Stomach (tissue), 9 donors: ENCODE measurements around the gene RERE. TPM values are rescaled to one million over a fixed set of nuclear protein-coding genes. Genes with fewer than 3 reads are reported as not detected.

Source experiments
- DNase-seq, 2 donors: peaks; one replicate each; pipeline versions ENCODE4 v3.0.0 to v3.0.0-alpha.2; 2013 to 2019
- H3K27ac ChIP-seq, 5 donors: fragments of 200-600 bp in 4 of 5; sonication (generic) in 4 of 5; one replicate each; pipeline ENCODE4 v1.5.1; 2013 to 2019; ENCODE audit warnings: mild to moderate bottlenecking in 1 of 5, moderate library complexity in 1 of 5
- H3K27me3 ChIP-seq, 3 donors: fragments of 200-600 bp; sonication (generic); one replicate each; pipeline ENCODE4 v1.5.1; 2017 to 2019; ENCODE audit warnings: mixed run types in 1 of 3
- H3K36me3 ChIP-seq, 4 donors: fragments of 200-600 bp; sonication (generic); 1 replicate in 3 of 4; 2 replicates in 1 of 4; pipeline ENCODE4 v1.5.1; 2016 to 2019
- H3K4me1 ChIP-seq, 4 donors: fragments of 200-600 bp; sonication (generic); one replicate each; pipeline ENCODE4 v1.5.1; 2016 to 2019
- H3K4me3 ChIP-seq, 4 donors: fragments of 200-600 bp; sonication (generic) in 3 of 4; one replicate each; pipeline ENCODE4 v1.5.1; 2016 to 2019; ENCODE audit warnings: mild to moderate bottlenecking in 1 of 4
- H3K9me3 ChIP-seq, 4 donors: fragments of 200-600 bp; sonication (generic); one replicate each; pipeline ENCODE4 v1.5.1; 2016 to 2019
- EP300 ChIP-seq: sonication (generic); formaldehyde crosslinking; IDR thresholded peaks from one replicate; pipeline ENCODE4 v1.6.1; 2017; ENCODE audit warnings: antibody characterized with exemption
- POLR2A ChIP-seq, 4 donors: fragments of 450-650 bp; IDR thresholded peaks; one replicate each; pipeline ENCODE4 v1.6.1; 2016; ENCODE audit warnings: antibody characterized with exemption in 4 of 4, control low read depth in 2 of 4, mild to moderate bottlenecking in 1 of 4, moderate library complexity in 1 of 4
- POLR2AphosphoS5 ChIP-seq, 3 donors: sonication (generic); formaldehyde crosslinking; IDR thresholded peaks; one replicate each; pipeline ENCODE4 v1.6.1; 2016; ENCODE audit warnings: antibody characterized with exemption in 3 of 3
- WGBS, 5 donors: extraction: QIAGEN DNeasy Blood & Tissue Kit in 3 of 5; methylation state at CpG; one replicate each; pipeline versions ENCODE4 v1.1.5 to v1.1.7; 2013 to 2018; 5-methylcytosine and 5-hydroxymethylcytosine counted together
- intact Hi-C: fragments of 100-400 bp; cut with DNase I; formaldehyde crosslinking; loops from one replicate; pipeline ENCODE4 v1.15.1; 2023; ENCODE audit warnings: low total_unique reads
- polyA plus RNA-seq, 3 donors: library from polyadenylated mRNA; stranded (reverse); fragments of 200-250 nt; gene quantifications; one replicate each; pipeline ENCODE4 v1.2.3, GENCODE V29; 2013
- total RNA-seq, 5 donors: library from RNA; depleted of rRNA; stranded (reverse); fragments of >200 nt; gene quantifications; one replicate each; pipeline versions ENCODE4 v1.1.0 to v1.2.3, GENCODE V29; 2014 to 2016
- TF ChIP-seq, protein P1 (sequence below), 7 experiments: fragments of 450-650 bp in 4 of 7; fragments of 200-600 bp in 3 of 7; sonication (generic) in 3 of 7; IDR thresholded peaks; one replicate each; pipeline ENCODE4 v1.5.1; 2016 to 2019; ENCODE audit warnings: antibody characterized with exemption in 7 of 7, control low read depth in 2 of 7, mild to moderate bottlenecking in 1 of 7
- donor health status: healthy with polysubstance abuse.
- donor health status: Bipolar disorder and iron deficiency.
- donor health status: healthy.

Gene RERE
- total and polyA plus RNA-seq, 8 donors, result 15.6 to 198 (median 79.3) TPM

DNA sequence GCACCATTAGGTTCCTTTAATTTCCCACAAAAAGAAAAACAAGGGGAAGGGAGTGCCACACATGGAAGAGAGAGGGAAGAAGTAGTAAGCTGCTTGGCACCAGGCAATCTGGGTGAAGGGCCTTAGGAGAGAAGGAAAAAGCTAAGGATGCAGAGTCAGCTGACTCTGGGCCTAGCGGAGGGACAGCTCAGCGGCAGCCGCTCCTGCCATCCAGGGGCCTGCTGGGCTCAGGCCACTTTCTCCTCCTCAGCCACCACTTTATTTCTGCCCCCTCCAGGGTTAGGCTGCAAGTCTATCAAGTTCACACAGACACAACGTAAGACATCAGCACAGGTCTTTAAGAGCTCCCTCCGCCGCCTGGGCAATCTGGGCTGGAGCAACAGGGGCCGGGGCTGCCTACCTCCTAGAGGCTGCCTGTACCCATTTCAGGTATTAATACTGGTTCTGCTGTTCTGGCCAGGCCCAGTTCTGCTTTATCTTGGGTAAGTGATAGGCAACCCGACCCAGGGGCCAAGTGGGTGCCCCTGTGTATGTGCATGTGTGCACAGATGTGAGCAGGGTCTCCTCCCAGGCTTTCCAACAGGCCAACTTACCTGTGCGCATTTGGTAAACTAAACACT lies 446.0 kb downstream of the RERE start:
- TF ChIP-seq POLR2AphosphoS5 (IDR thresholded peaks at IDR 0.05) (no peak), EP300 (no peak), POLR2A (IDR thresholded peaks at IDR 0.05) (no peak)
- TF ChIP-seq, protein P1, sequence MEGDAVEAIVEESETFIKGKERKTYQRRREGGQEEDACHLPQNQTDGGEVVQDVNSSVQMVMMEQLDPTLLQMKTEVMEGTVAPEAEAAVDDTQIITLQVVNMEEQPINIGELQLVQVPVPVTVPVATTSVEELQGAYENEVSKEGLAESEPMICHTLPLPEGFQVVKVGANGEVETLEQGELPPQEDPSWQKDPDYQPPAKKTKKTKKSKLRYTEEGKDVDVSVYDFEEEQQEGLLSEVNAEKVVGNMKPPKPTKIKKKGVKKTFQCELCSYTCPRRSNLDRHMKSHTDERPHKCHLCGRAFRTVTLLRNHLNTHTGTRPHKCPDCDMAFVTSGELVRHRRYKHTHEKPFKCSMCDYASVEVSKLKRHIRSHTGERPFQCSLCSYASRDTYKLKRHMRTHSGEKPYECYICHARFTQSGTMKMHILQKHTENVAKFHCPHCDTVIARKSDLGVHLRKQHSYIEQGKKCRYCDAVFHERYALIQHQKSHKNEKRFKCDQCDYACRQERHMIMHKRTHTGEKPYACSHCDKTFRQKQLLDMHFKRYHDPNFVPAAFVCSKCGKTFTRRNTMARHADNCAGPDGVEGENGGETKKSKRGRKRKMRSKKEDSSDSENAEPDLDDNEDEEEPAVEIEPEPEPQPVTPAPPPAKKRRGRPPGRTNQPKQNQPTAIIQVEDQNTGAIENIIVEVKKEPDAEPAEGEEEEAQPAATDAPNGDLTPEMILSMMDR (IDR thresholded peaks at IDR 0.05), result no peak
- Histone ChIP-seq H3K27me3 (no peaks in the 10 kb centered on the region), H3K4me1 (peaks cover 74 to 100% (median 88%) of the 10 kb centered on the region in 4 donors), H3K4me3 (no peak overlapping the region), H3K9me3 (no peaks in the 10 kb centered on the region), H3K36me3 (peaks cover 0 to 14% (median 5%) of the 10 kb centered on the region in 4 donors), H3K27ac (peak overlapping the region in 4 of 5 donors; percentile 80 to 88 (median 82))
- WGBS, 5 donors, result 72 to 79% (median 75%) methylated on average over 8 to 9 of the region's 9 CpGs
- DNase-seq, result no peak
- intact Hi-C loops, result no loop called here

DNA sequence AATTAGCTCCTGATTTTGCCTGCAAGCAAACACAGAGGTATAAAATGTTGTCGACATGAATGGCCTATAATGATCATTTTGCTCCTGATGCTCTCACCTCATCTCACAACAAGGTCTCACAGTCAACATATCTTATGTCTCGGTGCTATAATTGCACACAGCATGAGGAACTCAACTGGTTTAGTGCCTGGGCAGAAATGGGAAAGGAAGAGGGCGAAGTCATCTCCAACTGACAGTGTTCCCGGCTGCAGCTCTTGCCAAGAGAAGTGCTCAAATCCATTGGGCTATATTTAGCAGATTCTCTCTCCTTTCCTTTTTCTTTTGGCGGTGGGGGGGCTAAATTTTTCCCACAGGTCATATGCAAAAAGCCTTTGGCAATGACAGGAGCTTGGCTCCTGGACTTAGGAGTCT lies 446.5 kb downstream of the RERE start:
- H3K9me3 ChIP-seq, result no peaks in the 10 kb centered on the region
- H3K27ac ChIP-seq, result peak overlapping the region in 4 of 5 donors; percentile 80 to 88 (median 82)
- no peak overlapping the region for H3K4me3 ChIP-seq
- no peaks in the 10 kb centered on the region for H3K27me3 ChIP-seq
- H3K4me1 ChIP-seq, result peaks cover 73 to 100% (median 85%) of the 10 kb centered on the region in 4 donors
- TF ChIP-seq POLR2AphosphoS5 (IDR thresholded peaks at IDR 0.05) (peak in 1 of 3 donors; percentile 10), EP300 (no peak), POLR2A (IDR thresholded peaks at IDR 0.05) (no peak)
- TF ChIP-seq, protein P1 (IDR thresholded peaks at IDR 0.05), result no peak
- intact Hi-C loops, result no loop called here
- H3K36me3 ChIP-seq, result peaks cover 4 to 20% (median 11%) of the 10 kb centered on the region in 4 donors
- no peak for DNase-seq
- WGBS, 5 donors, result 33 to 59% (median 50%) methylated on average over 5 of the region's 5 CpGs

DNA sequence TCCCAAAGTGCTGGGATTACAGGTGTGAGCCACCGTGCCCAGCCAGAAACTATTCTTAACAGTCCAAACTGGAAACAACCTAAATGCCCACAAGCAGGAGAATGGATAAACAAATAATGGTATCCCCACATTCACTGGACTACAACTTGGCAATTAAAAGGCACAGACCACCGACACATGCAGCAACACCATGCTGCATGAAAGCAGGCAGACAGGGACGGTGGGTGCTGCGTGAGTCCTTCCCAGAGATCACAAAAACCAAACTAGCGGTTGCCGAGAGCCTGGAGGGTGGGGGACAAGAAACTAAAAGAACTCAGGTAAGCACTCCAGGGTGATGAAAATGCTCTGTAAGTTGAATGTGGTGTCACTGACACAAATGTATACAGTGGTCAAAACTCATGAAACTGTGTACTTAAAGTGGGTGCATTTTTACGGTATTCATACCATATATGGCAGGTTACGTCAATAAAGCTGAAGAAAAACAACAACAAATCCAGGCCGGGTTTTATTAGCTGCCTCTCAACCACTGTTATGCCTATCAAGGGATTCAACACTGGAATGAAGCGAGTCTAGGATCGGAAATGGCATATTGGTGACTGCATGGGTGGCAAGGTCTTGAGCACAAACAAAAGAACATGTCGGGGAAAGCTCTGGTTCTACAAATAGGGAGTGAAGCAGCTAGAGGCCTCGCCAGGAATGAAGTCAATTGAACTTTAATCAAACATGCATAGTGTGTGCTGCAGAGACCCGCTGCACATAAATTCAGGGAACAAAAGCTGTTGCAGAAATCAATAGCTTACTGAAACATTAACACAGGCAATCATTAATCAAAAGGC lies 447.2 kb downstream of the RERE start:
- WGBS, 5 donors, result 56 to 68% (median 61%) methylated on average over 14 of the region's 14 CpGs
- Histone ChIP-seq H3K27ac (peak overlapping the region in 4 of 5 donors; percentile 80 to 88 (median 82)), H3K4me1 (peaks cover 71 to 100% (median 84%) of the 10 kb centered on the region in 4 donors), H3K27me3 (no peaks in the 10 kb centered on the region), H3K4me3 (no peak overlapping the region), H3K36me3 (peaks cover 4 to 27% (median 17%) of the 10 kb centered on the region in 4 donors), H3K9me3 (no peaks in the 10 kb centered on the region)
- TF ChIP-seq POLR2AphosphoS5 (IDR thresholded peaks at IDR 0.05) (no peak), EP300 (no peak), POLR2A (IDR thresholded peaks at IDR 0.05) (no peak)
- TF ChIP-seq, protein P1 (IDR thresholded peaks at IDR 0.05), result no peak
- peak in 1 of 2 donors; percentile 60 for DNase-seq
- intact Hi-C loops, result no loop called here

DNA sequence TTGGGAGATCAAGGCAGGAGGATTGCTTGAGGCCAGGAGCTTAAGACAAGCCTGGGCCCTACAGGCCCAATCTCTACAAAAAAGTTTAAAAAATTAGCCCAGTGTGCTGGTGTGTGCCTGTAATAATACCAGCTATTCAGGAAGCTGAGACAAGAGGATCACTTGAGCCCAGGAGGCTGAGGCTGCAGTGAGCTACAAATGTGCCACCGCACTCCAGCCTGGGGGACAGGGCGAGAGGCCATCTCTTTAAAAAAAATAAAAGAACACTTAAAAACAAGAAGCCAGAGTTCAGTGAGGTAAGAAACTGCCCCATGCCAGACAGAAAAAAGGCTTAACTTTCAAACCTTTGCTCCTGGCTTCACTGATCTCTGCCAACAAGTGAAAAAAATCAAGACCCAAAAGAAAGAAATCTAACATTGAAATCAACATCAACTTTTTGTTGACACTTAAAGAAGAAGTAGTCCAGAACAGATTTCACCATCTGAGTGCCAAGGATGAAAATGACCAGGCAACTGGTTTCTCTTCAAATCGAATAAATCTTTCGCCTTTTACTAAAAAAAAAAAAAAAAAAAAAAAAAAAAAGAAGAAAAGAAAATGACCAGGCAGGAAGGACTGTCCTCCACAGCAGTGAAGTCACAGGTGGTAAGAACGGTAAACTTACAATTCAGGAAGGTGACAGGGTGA lies 448.3 kb downstream of the RERE start:
- intact Hi-C loops, result loop anchor here (10.0 kb wide), 1 partner anchor 56 kb away; no protein-coding TSS in a partner anchor
- no peak for DNase-seq
- WGBS, 5 donors, result 64 to 80% (median 70%) methylated on average over 5 of the region's 5 CpGs
- TF ChIP-seq POLR2A (IDR thresholded peaks at IDR 0.05) (no peak), POLR2AphosphoS5 (IDR thresholded peaks at IDR 0.05) (no peak), EP300 (no peak)
- TF ChIP-seq, protein P1 (IDR thresholded peaks at IDR 0.05), result no peak
- Histone ChIP-seq H3K9me3 (no peaks in the 10 kb centered on the region), H3K4me3 (no peak overlapping the region), H3K27ac (peak overlapping the region in 3 of 5 donors; percentile 53 to 88 (median 80)), H3K4me1 (peaks cover 72 to 100% (median 85%) of the 10 kb centered on the region in 4 donors), H3K36me3 (peaks cover 7 to 38% (median 29%) of the 10 kb centered on the region in 4 donors), H3K27me3 (no peaks in the 10 kb centered on the region)
